Natural killer cell (primary cell): ENCODE results near the gene ARMC5. TPM values are rescaled to one million over a fixed set of nuclear protein-coding genes. Genes with fewer than 3 reads are reported as not detected.
A peak's percentile ranks its signal among the peaks of the same experiment; 100 is the strongest.

ENCODE experiments used
- ATAC-seq, 3 donors: fragments of 150-1000 bp in 2 of 3; fragments of 200-7000 bp in 1 of 3; cut with Tn5 transposase; 1 replicate in 1 of 3; 2 replicates in 2 of 3; pipeline ENCODE4 v1.10.0; 2021; ENCODE audit warnings: mild to moderate bottlenecking in 2 of 3, moderate library complexity in 2 of 3
- DNase-seq, 2 donors: peaks; one replicate each; pipeline versions ENCODE4 v3.0.0 to v3.0.0-alpha.2; 2013 to 2021; ENCODE audit warnings: mixed read lengths in 1 of 2
- H3K27ac ChIP-seq: one replicate; pipeline ENCODE4 v1.5.1; 2013; ENCODE audit warnings: mild to moderate bottlenecking, low read length
- H3K27me3 ChIP-seq: one replicate; pipeline ENCODE4 v1.6.1; 2013; ENCODE audit warnings: low read length; ENCODE audit not compliant: control insufficient read depth, insufficient read depth
- H3K36me3 ChIP-seq: one replicate; pipeline ENCODE4 v1.6.1; 2013; ENCODE audit warnings: low read length; ENCODE audit not compliant: control insufficient read depth, insufficient read depth
- H3K4me1 ChIP-seq: one replicate; pipeline ENCODE4 v1.6.1; 2013; ENCODE audit warnings: low read length; ENCODE audit not compliant: control insufficient read depth, insufficient read depth
- H3K4me3 ChIP-seq: one replicate; pipeline ENCODE4 v1.5.1; 2013; ENCODE audit warnings: low read length
- H3K9me3 ChIP-seq: one replicate; pipeline ENCODE4 v1.6.1; 2013; ENCODE audit warnings: low read length; ENCODE audit not compliant: control insufficient read depth, insufficient read depth
- H3K27ac Mint-ChIP-seq, 2 donors: one replicate each; pipeline ENCODE4 v1.8.0; 2022; ENCODE audit warnings: mild to moderate bottlenecking in 2 of 2, mixed read lengths in 2 of 2, moderate library complexity in 1 of 2
- H3K27me3 Mint-ChIP-seq, 2 donors: one replicate each; pipeline ENCODE4 v1.8.0; 2022; ENCODE audit warnings: low read depth in 2 of 2, mixed read lengths in 2 of 2
- H3K36me3 Mint-ChIP-seq: one replicate; pipeline ENCODE4 v1.8.0; 2022; ENCODE audit warnings: mixed read lengths
- H3K4me1 Mint-ChIP-seq, 2 donors: one replicate each; pipeline ENCODE4 v1.8.0; 2022; ENCODE audit warnings: mixed read lengths in 2 of 2
- H3K4me3 Mint-ChIP-seq: one replicate; pipeline ENCODE4 v1.8.0; 2022; ENCODE audit warnings: mild to moderate bottlenecking, moderate library complexity, mixed read lengths
- H3K9me3 Mint-ChIP-seq, 2 donors: one replicate each; pipeline ENCODE4 v1.8.0; 2022; ENCODE audit warnings: mixed read lengths in 2 of 2
- CTCF ChIP-seq: fragments of 200-600 bp; IDR thresholded peaks from one replicate; pipeline ENCODE4 v1.8.0; 2022; ENCODE audit warnings: antibody characterized with exemption
- WGBS: methylation state at CpG from one replicate; pipeline ENCODE4 v1.1.7; 2013; ENCODE audit warnings: missing lambda C conversion rate; ENCODE audit not compliant: insufficient coverage; 5-methylcytosine and 5-hydroxymethylcytosine counted together
- intact Hi-C: fragments of 100-400 bp; cut with micrococcal nuclease; formaldehyde crosslinking; loops from one replicate; pipeline ENCODE4 v1.14.2; 2022
- total RNA-seq, 4 donors: library from RNA; stranded (reverse); fragments of 120-200 nt in 1 of 4; gene quantifications; one replicate each; pipeline versions ENCODE4 v1.2.3 to v1.2.4, GENCODE V29; 2013 to 2022

ARMC5 gene
- total RNA-seq, 3 donors from 2014 or later (not counting 1 experiment from before 2014, with no cell fraction given) = 10.4 to 22.8 (median 16.6) TPM

GRCh38 chr16:31488468-31489297 lies 29.4 kb downstream of the ARMC5 start:
- WGBS = 72% methylated on average over 77 of the region's 77 CpGs
- Histone ChIP-seq H3K27me3 (no peaks in the 10 kb centered on the region), H3K9me3 (no peaks in the 10 kb centered on the region), H3K4me3 (peak overlapping the region; percentile 51), H3K36me3 (peaks cover 6% of the 10 kb centered on the region), H3K27ac (no peak overlapping the region), H3K4me1 (peaks cover 19% of the 10 kb centered on the region)
- Mint-ChIP-seq H3K4me3 (peak overlapping the region; percentile 89), H3K4me1 (peaks cover 7% of the 10 kb centered on the region in 2 donors), H3K9me3 (no peaks in the 10 kb centered on the region), H3K27me3 (peaks cover 6 to 10% of the 10 kb centered on the region in 2 donors), H3K36me3 (no peaks in the 10 kb centered on the region), H3K27ac (no peak overlapping the region)
- no peak for TF ChIP-seq CTCF
- intact Hi-C loops = no loop called here
- DNase-seq = peak in 1 of 2 donors; percentile 42
- ATAC-seq = no peak

GRCh38 chr16:31489298-31489564 lies 29.9 kb downstream of the ARMC5 start:
- no peak for DNase-seq
- Histone ChIP-seq H3K27me3 (no peaks in the 10 kb centered on the region), H3K4me1 (peaks cover 19% of the 10 kb centered on the region), H3K27ac (no peak overlapping the region), H3K36me3 (peaks cover 6% of the 10 kb centered on the region), H3K4me3 (no peak overlapping the region), H3K9me3 (no peaks in the 10 kb centered on the region)
- peaks cover 7% of the 10 kb centered on the region in 2 donors for H3K4me1 Mint-ChIP-seq
- H3K9me3 Mint-ChIP-seq = no peaks in the 10 kb centered on the region
- no peaks in the 10 kb centered on the region for H3K36me3 Mint-ChIP-seq
- intact Hi-C loops = no loop called here
- no peak overlapping the region for H3K27ac Mint-ChIP-seq
- no peak for ATAC-seq
- H3K4me3 Mint-ChIP-seq = peak overlapping the region; percentile 66
- H3K27me3 Mint-ChIP-seq = peaks cover 6 to 10% of the 10 kb centered on the region in 2 donors
- no peak for TF ChIP-seq CTCF
- 95% methylated on average over 7 of the region's 7 CpGs for WGBS

- Histone ChIP-seq H3K36me3 (peaks cover 6% of the 10 kb centered on the region), H3K27me3 (no peaks in the 10 kb centered on the region), H3K4me3 (no peak overlapping the region), H3K27ac (no peak overlapping the region), H3K9me3 (no peaks in the 10 kb centered on the region), H3K4me1 (peaks cover 19% of the 10 kb centered on the region)
- ATAC-seq (no peak), DNase-seq (peak in 1 of 2 donors; percentile 14)
- Mint-ChIP-seq H3K4me3 (peak overlapping the region; percentile 58), H3K4me1 (peaks cover 7% of the 10 kb centered on the region in 2 donors), H3K27me3 (peaks cover 6 to 10% of the 10 kb centered on the region in 2 donors), H3K9me3 (no peaks in the 10 kb centered on the region), H3K36me3 (no peaks in the 10 kb centered on the region), H3K27ac (no peak overlapping the region)
- intact Hi-C loops = loop anchor here (10.0 kb wide), 1 partner anchor 225 kb away; a partner anchor contains a TSS
- TF ChIP-seq CTCF = no peak
- 79% methylated on average over 22 of the region's 22 CpGs for WGBS
These were observed 30.6 kb downstream of the ARMC5 start for GRCh38 chr16:31489616-31490584.
